Astrocyte of the spinal cord (primary cell): ENCODE data around the gene TOR2A.

Source experiments
- DNase-seq: peaks from one replicate; pipeline ENCODE4 v3.0.0; 2011; ENCODE audit warnings: low read depth, low spot score
- H3K4me3 ChIP-seq: 2 replicates; pipeline ENCODE4 v1.5.1; 2011; ENCODE audit warnings: low read depth, mild to moderate bottlenecking, low read length, moderate library complexity
- CTCF ChIP-seq: IDR thresholded peaks from 2 replicates; pipeline ENCODE4 v1.5.1; 2012; ENCODE audit warnings: low read depth, mild to moderate bottlenecking, low read length, inconsistent platforms
- in situ Hi-C: cut with HindIII; loops from 2 replicates; pipeline ENCODE4 v1.10.0; 2017; ENCODE audit warnings: low sequenced_read_pairs

The TOR2A gene

GRCh38 chr9:127735530-127736185, 564 bp upstream of the TOR2A start:
- no peak for TF ChIP-seq CTCF
- DNase-seq = no peak
- no peak overlapping the region for H3K4me3 ChIP-seq
- in situ Hi-C loops = no loop called here

GRCh38 chr9:127734247-127734746, 797 bp downstream of the TOR2A start:
- no peak for DNase-seq
- in situ Hi-C loops = no loop called here
- no peak for TF ChIP-seq CTCF
- H3K4me3 ChIP-seq = peak overlapping the region; percentile 52

- no peak for TF ChIP-seq CTCF
- in situ Hi-C loops = no loop called here
- no peak for DNase-seq
- no peak overlapping the region for H3K4me3 ChIP-seq
Measured at GRCh38 chr9:127733614-127734013, 1.5 kb downstream of the TOR2A start.

- in situ Hi-C loops = no loop called here
- no peak for DNase-seq
- H3K4me3 ChIP-seq = no peak overlapping the region
- TF ChIP-seq CTCF = no peak
Measured at GRCh38 chr9:127732444-127732843, 2.6 kb downstream of the TOR2A start.

GRCh38 chr9:127731938-127732337, 3.2 kb downstream of the TOR2A start:
- no peak for TF ChIP-seq CTCF
- DNase-seq = no peak
- no peak overlapping the region for H3K4me3 ChIP-seq
- in situ Hi-C loops = no loop called here

- H3K4me3 ChIP-seq = no peak overlapping the region
- in situ Hi-C loops = no loop called here
- no peak for DNase-seq
- TF ChIP-seq CTCF = no peak
Measured at GRCh38 chr9:127730799-127731410, 4.2 kb downstream of the TOR2A start.
